GM12864 (cell line): Measurements from ENCODE around the gene AMPD2.

ENCODE experiments used
- DNase-seq: peaks from one replicate; pipeline ENCODE4 v3.0.0-alpha.2; 2011; ENCODE audit warnings: low read depth
- H3K4me3 ChIP-seq: 2 replicates; pipeline ENCODE4 v1.5.1; 2011; ENCODE audit warnings: mild to moderate bottlenecking, low read depth, low read length, control low read depth
- TF ChIP-seq, protein P1 (sequence below): IDR thresholded peaks from 2 replicates; pipeline ENCODE4 v1.5.1; 2011; ENCODE audit warnings: low read depth, mild to moderate bottlenecking, moderate library complexity, low read length, control low read depth, inconsistent platforms; ENCODE audit errors: missing control alignments

AMPD2 gene

DNA sequence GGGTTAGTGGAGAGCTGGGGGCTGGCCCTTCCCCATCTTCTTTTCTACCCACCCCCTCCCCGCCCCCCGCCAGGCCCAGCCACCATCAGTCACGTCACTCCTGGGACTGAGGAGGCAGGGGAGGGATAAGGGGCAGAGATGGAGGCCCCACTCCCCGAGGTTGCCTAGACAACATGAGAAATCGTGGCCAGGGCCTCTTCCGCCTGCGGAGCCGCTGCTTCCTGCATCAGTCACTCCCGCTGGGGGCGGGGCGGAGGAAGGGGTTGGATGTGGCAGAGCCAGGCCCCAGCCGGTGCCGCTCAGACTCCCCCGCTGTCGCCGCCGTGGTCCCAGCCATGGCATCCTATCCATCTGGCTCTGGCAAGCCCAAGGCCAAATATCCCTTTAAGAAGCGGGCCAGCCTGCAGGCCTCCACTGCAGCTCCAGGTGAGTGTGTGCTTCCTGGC, 1.2 kb downstream of the AMPD2 start:
- H3K4me3 ChIP-seq, result peak overlapping the region; percentile 90
- TF ChIP-seq, protein P1, sequence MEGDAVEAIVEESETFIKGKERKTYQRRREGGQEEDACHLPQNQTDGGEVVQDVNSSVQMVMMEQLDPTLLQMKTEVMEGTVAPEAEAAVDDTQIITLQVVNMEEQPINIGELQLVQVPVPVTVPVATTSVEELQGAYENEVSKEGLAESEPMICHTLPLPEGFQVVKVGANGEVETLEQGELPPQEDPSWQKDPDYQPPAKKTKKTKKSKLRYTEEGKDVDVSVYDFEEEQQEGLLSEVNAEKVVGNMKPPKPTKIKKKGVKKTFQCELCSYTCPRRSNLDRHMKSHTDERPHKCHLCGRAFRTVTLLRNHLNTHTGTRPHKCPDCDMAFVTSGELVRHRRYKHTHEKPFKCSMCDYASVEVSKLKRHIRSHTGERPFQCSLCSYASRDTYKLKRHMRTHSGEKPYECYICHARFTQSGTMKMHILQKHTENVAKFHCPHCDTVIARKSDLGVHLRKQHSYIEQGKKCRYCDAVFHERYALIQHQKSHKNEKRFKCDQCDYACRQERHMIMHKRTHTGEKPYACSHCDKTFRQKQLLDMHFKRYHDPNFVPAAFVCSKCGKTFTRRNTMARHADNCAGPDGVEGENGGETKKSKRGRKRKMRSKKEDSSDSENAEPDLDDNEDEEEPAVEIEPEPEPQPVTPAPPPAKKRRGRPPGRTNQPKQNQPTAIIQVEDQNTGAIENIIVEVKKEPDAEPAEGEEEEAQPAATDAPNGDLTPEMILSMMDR, result no peak
- DNase-seq, result peak; percentile 72

DNA sequence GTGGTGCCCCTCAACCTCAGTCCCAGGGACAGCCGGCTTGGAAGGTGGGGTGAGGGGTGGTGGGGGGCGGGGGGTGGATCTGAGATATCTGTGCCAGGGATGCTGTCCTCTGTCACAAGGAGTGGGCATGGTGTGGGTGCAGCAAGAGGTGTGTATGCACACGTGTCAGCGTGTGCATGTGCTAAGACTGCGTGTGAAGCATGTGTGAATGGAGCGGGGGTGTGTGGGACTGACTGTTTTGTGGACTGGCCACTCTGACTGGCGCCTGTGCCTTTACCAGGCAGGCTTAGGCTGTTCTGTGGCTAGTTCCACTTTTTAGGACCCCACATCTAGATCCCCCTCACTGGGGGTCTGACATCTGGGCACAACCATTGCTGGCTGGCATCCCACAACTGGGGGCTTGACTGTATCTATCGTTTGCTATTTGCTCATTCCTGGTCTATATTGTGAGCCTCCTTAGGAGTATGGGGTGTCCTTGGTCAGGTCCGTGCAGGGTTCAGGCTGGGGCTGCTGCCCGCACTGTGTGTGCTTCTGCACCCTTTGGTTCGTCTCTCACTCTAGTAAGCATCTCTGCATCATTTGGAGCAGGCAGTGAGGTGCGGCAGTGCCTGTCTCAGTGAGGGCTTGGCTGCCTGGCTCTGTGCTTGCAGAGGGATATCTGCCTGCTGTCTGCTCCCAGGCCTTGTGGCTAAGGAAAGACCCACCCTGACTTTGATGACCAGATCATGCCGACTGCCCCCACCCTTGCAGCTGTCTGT, 1.9 kb downstream of the AMPD2 start:
- peak overlapping the region; percentile 90 for H3K4me3 ChIP-seq
- TF ChIP-seq, protein P1, result no peak
- no peak for DNase-seq

DNA sequence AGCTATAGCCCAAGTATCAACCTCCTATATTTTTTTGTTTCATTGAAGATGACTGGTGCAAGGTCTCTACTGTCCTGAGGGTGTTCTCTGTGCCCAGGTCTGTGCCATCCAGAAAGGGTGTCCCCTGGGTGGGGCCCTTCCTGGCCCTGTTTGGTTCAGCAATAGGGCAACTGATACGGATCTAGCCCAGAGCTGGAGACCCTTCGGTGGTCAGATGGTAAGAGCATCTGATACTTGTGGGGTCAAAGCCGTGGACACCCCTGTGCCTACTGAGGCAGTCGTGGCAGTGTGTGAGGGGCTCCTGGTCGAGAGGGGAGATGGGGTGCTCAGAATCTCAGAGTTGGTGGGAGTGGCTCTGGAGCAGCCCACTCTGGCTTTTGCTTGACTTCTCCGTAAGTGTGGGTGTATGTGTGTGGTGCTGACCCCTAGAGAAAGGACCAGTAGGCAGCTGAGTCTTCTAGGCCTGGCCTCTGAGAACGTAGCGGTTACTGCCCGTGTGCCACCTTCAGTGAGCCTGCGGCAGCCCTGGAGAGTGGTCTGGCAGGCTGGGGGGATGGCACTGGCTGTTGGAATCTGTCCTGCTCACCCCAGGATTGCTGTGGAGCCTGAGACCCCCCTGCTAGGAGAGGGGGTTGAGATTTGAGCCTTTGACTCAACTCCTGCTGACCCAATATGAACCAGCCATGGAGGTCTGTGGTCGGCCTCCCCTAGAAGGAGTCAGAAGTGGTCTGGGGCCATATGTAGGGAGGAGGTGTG, 2.7 kb downstream of the AMPD2 start:
- TF ChIP-seq, protein P1, result no peak
- DNase-seq, result no peak
- H3K4me3 ChIP-seq, result peak overlapping the region; percentile 90; the same call in 1 of the 2 replicates

DNA sequence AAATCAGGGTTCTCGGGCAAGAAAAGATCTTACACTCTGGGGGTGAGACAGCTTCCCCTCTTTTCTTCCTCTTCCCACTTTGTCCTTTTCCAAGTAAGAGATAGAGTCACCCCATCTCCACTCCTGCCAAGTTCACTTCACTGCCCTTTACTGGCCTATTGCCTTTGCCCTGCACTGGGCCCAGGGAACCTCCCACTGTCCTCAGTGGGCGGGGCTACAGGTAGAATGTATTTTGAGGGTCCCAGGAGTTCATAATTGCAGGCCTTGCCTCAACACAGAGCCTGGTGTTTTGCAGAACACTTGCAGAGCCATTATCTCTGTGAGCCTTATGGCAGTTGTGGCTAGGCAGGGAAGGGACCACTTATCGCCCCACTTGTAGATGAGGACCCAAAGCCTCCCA, 3.3 kb downstream of the AMPD2 start:
- DNase-seq, result no peak
- TF ChIP-seq, protein P1, result no peak
- no peak overlapping the region for H3K4me3 ChIP-seq

DNA sequence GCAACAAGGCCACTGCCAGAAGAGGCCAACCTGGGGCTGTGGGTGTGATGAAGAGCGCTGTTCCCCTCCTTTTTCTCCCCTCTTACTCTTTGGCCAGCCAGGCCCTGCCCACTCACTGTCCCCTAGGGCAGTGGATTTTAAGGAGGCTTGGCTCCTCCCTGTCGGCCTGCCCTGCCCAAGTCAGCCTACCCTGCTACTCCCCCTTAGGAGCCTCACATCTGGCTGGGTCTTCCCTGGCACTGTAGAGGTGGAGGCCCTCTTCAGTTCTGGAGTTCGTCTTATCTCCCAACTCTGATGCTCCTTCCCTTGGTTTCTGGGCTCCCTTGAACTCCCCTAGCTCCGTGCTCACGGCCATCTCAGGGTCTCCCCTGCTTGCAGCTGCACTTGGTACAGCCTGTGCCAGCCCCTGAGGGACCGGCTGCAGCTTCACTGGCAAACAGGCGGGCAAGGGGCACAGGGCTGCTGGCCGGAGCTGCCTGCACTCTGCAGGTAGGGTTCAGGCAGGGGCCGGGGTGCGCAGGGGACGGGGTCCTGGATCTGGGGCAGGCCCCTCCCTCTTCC, 4.0 kb downstream of the AMPD2 start:
- peak overlapping the region; percentile 3; the same call in 1 of the 2 replicates for H3K4me3 ChIP-seq
- TF ChIP-seq, protein P1, result no peak
- no peak for DNase-seq

DNA sequence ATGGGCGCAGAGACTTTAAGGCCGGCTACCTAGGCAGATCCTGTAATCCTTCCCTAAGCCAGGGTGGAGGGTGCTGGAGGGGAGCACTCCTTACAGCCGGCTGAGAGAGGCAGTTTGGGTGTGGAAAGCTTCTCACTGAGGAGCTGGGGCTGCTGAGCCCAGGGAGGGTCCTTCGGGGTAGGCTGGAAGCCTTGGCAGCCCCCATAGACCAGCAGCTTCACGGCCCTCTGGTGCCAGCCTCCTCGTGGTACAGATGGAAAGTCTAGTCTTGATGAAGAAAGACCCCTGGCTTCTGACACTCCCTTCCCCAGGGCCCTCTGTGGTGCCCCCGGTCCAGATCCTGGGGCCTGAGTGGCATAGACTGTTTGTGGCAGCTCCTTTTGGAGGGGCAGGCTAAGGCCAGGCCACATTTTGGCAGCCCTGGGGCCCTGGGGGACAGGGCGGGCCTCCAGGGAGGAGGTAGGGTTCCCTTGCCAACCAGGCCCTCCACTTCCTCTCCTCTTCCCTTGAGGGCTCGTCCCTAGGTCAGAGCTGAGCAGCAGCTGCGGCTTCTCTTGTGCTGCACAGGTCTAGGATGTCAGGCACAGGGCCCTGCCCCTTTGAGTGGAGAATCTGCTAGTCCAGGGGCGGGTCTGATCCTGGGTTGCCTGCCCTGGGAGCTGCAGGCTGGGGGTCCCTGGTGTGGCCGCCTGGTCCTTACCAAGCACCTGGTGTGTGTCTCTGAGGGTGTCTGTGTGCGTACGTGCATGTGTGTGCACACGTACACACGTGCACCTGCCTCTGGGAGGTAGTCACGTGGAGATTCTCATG, 4.8 kb downstream of the AMPD2 start:
- TF ChIP-seq, protein P1, result no peak
- no peak for DNase-seq
- H3K4me3 ChIP-seq, result peak overlapping the region; percentile 9; the same call in 1 of the 2 replicates
